NT2/D1 (cell line): ENCODE measurements around the gene TAX1BP1.

ENCODE experiments used
- SUZ12 ChIP-seq: IDR thresholded peaks from 2 replicates; pipeline ENCODE4 v1.6.1; 2011; ENCODE audit not compliant: insufficient read length, insufficient read depth; ENCODE audit errors: extremely low read depth
- YY1 ChIP-seq: IDR thresholded peaks from 2 replicates; pipeline ENCODE4 v1.6.1; 2011; ENCODE audit not compliant: insufficient read length, insufficient read depth

- TF ChIP-seq YY1 (no peak), SUZ12 (no peak)
Observed at GRCh38 chr7:27861747-27862146, 121.8 kb downstream of the TAX1BP1 start.
